K562 (cell line): ENCODE measurements around the gene ARMH1. TPM values are rescaled to one million over a fixed set of nuclear protein-coding genes. Genes with fewer than 3 reads are reported as not detected.

ENCODE experiments used
- ATAC-seq: fragments of 200-7000 bp; cut with Tn5 transposase; 3 replicates; pipeline ENCODE4 v1.9.1; 2020; ENCODE audit warnings: moderate library complexity
- BruUV-seq: library from RNA; stranded (reverse); fragments of 400-500 nt; replicated peaks from 2 replicates; lab custom pipeline; 2021; lab: Mats Ljungman, UMichigan
- CTCF ChIA-PET: fragments of 300-600 bp; formaldehyde crosslinking; extraction: SDS; loops from one replicate; lab custom pipeline; 2021; ENCODE audit warnings: low intra/inter-chr PET ratio; lab: Yijun Ruan, JAX
- POLR2A ChIA-PET: fragments of 300-600, 350-650 bp; sonication (Branson Sonifier 250); formaldehyde crosslinking; extraction: SDS; loops from one replicate; lab custom pipeline; 2021; ENCODE audit warnings: antibody characterized with exemption, inconsistent platforms; lab: Yijun Ruan, JAX
- DNase-seq, 4 experiments: peaks; one replicate each; pipeline versions ENCODE4 v3.0.0 to v3.0.0-alpha.2; 2011 to 2018; ENCODE audit warnings: low spot score in 3 of 4, mixed read lengths in 3 of 4; ENCODE audit errors: extremely low read depth in 1 of 4
- FAIRE-seq: peaks from 2 replicates; lab custom pipeline; 2011; peaks lifted over from hg19 to GRCh38; lab: Jason Lieb, UNC
- H2AFZ ChIP-seq: 2 replicates; pipeline ENCODE4 v1.6.0; 2011; ENCODE audit warnings: low read depth, low read length, control low read depth, inconsistent platforms
- H3K27ac ChIP-seq: fragments of 200-600 bp; 3 replicates; pipeline ENCODE4 v1.8.0; 2011; ENCODE audit warnings: low read depth, mild to moderate bottlenecking, control low read depth, inconsistent platforms, low read length, moderate library complexity, mixed read lengths; ENCODE audit errors: extremely low read depth
- H3K27me3 ChIP-seq, 2 experiments: fragments of 300-600 bp in 1 of 2; 2 replicates in 1 of 2; 3 replicates in 1 of 2; pipeline versions ENCODE4 v1.6.0 to v1.8.0; 2011; ENCODE audit warnings: inconsistent platforms in 2 of 2, low read length in 2 of 2, mild to moderate bottlenecking in 1 of 2, mixed read lengths in 1 of 2, moderate library complexity in 1 of 2; ENCODE audit not compliant: control insufficient read depth in 2 of 2, insufficient read depth in 2 of 2
- H3K36me3 ChIP-seq: fragments of 300-600 bp; 3 replicates; pipeline ENCODE4 v1.8.0; 2011; ENCODE audit warnings: mild to moderate bottlenecking, low read length, inconsistent platforms; ENCODE audit not compliant: control insufficient read depth, insufficient read depth
- H3K4me1 ChIP-seq, 2 experiments: fragments of 200-600 bp in 1 of 2; replicated peaks in 1 of 2; 2 replicates in 1 of 2; 3 replicates in 1 of 2; pipeline versions ENCODE4 v1.5.1 to v1.8.0; 2011; ENCODE audit warnings: inconsistent platforms in 2 of 2, low read length in 2 of 2, mild to moderate bottlenecking in 1 of 2, mixed read lengths in 1 of 2, moderate library complexity in 1 of 2; ENCODE audit not compliant: control insufficient read depth in 2 of 2, insufficient read depth in 2 of 2
- H3K4me2 ChIP-seq: 2 replicates; pipeline ENCODE4 v1.6.1; 2011; ENCODE audit warnings: low read length, control low read depth, inconsistent platforms, mixed read lengths; ENCODE audit not compliant: insufficient read depth
- H3K4me3 ChIP-seq: fragments of 200-600 bp; sonication (generic), shearing (Covaris generic); 2 replicates; pipeline ENCODE4 v1.5.1; 2016; ENCODE audit warnings: control low read depth, inconsistent platforms
- H3K79me2 ChIP-seq: fragments of 200-600 bp; 3 replicates; pipeline ENCODE4 v1.8.0; 2011; ENCODE audit warnings: low read length, inconsistent platforms; ENCODE audit not compliant: control insufficient read depth, insufficient read depth
- H3K9ac ChIP-seq, 2 experiments: 2 replicates each; pipeline versions ENCODE4 v1.6.0 to v1.6.1; 2011; ENCODE audit warnings: low read depth in 2 of 2, low read length in 2 of 2, control low read depth in 1 of 2, inconsistent platforms in 1 of 2, mild to moderate bottlenecking in 1 of 2, mixed read lengths in 1 of 2; ENCODE audit not compliant: insufficient read depth in 1 of 2
- H3K9me1 ChIP-seq: one replicate; pipeline ENCODE4 v1.6.0; 2011; ENCODE audit warnings: inconsistent platforms, mild to moderate bottlenecking, low read length, moderate library complexity; ENCODE audit not compliant: control insufficient read depth, insufficient read depth
- H3K9me3 ChIP-seq: replicated peaks from 2 replicates; pipeline ENCODE4 v1.5.1; 2011; ENCODE audit warnings: low read depth, low read length, inconsistent platforms; ENCODE audit not compliant: control insufficient read depth, insufficient read depth
- H4K20me1 ChIP-seq: replicated peaks from 2 replicates; pipeline ENCODE4 v1.6.1; 2011; ENCODE audit warnings: low read length, inconsistent platforms, mixed read lengths; ENCODE audit not compliant: control insufficient read depth, insufficient read depth
- CBX8 ChIP-seq: fragments of 200-600 bp; sonication (generic); IDR thresholded peaks from 2 replicates; pipeline ENCODE4 v1.6.1; 2012; ENCODE audit warnings: borderline replicate concordance, mixed run types, low read depth, mild to moderate bottlenecking, moderate library complexity, mixed read lengths, low read length, control low read depth, inconsistent platforms; ENCODE audit not compliant: poor library complexity, severe bottlenecking; ENCODE audit errors: extremely low read depth
- ELF1 ChIP-seq: fragments of 200-800 bp; sonication (Bioruptor generic); IDR thresholded peaks from 2 replicates; pipeline ENCODE4 v1.6.1; 2016; ENCODE audit warnings: missing genetic modification characterization, missing compliant biosample characterization
- GABPA ChIP-seq: fragments of 200-800 bp; sonication (Bioruptor generic); conservative IDR thresholded peaks from 2 replicates; pipeline ENCODE4 v1.6.1; 2016; ENCODE audit warnings: low read depth, missing genetic modification characterization, missing compliant biosample characterization
- HMG20B ChIP-seq: fragments of 250-450 bp; sonication (Bioruptor Pico); IDR thresholded peaks from 2 replicates; pipeline ENCODE4 v1.5.0; 2021; ENCODE audit warnings: mild to moderate bottlenecking
- HMGN3 ChIP-seq: IDR thresholded peaks from 2 replicates; pipeline ENCODE4 v1.6.1; 2011; ENCODE audit warnings: borderline replicate concordance, low read depth, mild to moderate bottlenecking, mixed read lengths, low read length; ENCODE audit not compliant: insufficient read length; ENCODE audit errors: extremely low read depth
- MAZ ChIP-seq, 2 experiments: fragments of 450-650 bp in 1 of 2; sonication (generic) in 1 of 2; formaldehyde crosslinking; IDR thresholded peaks in 1 of 2; conservative IDR thresholded peaks in 1 of 2; 2 replicates each; pipeline versions ENCODE4 v1.4.0 to v1.5.0; 2020; ENCODE audit warnings: mild to moderate bottlenecking in 1 of 2, missing genetic modification reagents in 1 of 2
- NFYB ChIP-seq: IDR thresholded peaks from 2 replicates; pipeline ENCODE4 v1.6.1; 2011; ENCODE audit warnings: mild to moderate bottlenecking, moderate library complexity; ENCODE audit not compliant: insufficient read length; ENCODE audit errors: extremely low read depth
- RBM22 ChIP-seq: fragments of 200-400 bp; formaldehyde crosslinking; IDR thresholded peaks from 2 replicates; pipeline ENCODE4 v1.6.1; 2018; ENCODE audit warnings: low read length, low read depth; ENCODE audit not compliant: poor library complexity, severe bottlenecking
- SRSF3 ChIP-seq: fragments of 200-400 bp; formaldehyde crosslinking; IDR thresholded peaks from 2 replicates; pipeline ENCODE4 v1.6.1; 2016; ENCODE audit warnings: mild to moderate bottlenecking, low read length, moderate library complexity; ENCODE audit not compliant: insufficient read depth
- ZNF133 ChIP-seq: fragments of 250-450 bp; sonication (Bioruptor Pico); IDR thresholded peaks from 2 replicates; pipeline ENCODE4 v1.4.0; 2020; ENCODE audit warnings: mild to moderate bottlenecking
- ZNF175 ChIP-seq: fragments of 200-800 bp; sonication (Bioruptor generic); IDR thresholded peaks from 2 replicates; pipeline ENCODE4 v1.6.1; 2016; ENCODE audit warnings: low read depth, mild to moderate bottlenecking, missing genetic modification characterization, missing compliant biosample characterization
- ZNF232 ChIP-seq: sonication (generic); formaldehyde crosslinking; IDR thresholded peaks from 2 replicates; pipeline ENCODE4 v1.8.0; 2022; ENCODE audit warnings: mild to moderate bottlenecking, missing genetic modification reagents
- ZNF253 ChIP-seq: fragments of 250-450 bp; sonication (Bioruptor Pico); conservative IDR thresholded peaks from 2 replicates; pipeline ENCODE4 v1.6.1; 2021; ENCODE audit warnings: mild to moderate bottlenecking
- ZNF76 ChIP-seq: fragments of 250-450 bp; sonication (Bioruptor Pico); IDR thresholded peaks from 2 replicates; pipeline ENCODE4 v1.4.0; 2020; ENCODE audit warnings: mild to moderate bottlenecking, moderate library complexity, borderline replicate concordance
- ZNF780A ChIP-seq: fragments of 250-450 bp; sonication (Bioruptor Pico); IDR thresholded peaks from 2 replicates; pipeline ENCODE4 v1.5.0; 2021; ENCODE audit warnings: mild to moderate bottlenecking
- WGBS: fragments of 100-300 bp; shearing (Covaris generic); methylation state at CpG from one replicate; pipeline ENCODE4 v1.1.6; 2016; ENCODE audit warnings: low coverage, mixed read lengths; ENCODE audit not compliant: insufficient coverage; ENCODE audit errors: missing lambda C conversion rate; 5-methylcytosine and 5-hydroxymethylcytosine counted together
- in situ Hi-C: fragments of 300-500 bp; cut with MboI; formaldehyde crosslinking; loops from 4 replicates; pipeline ENCODE4 v1.15.0; 2018; ENCODE audit warnings: inconsistent platforms, mixed read lengths
- intact Hi-C: fragments of 100-400 bp; cut with micrococcal nuclease; formaldehyde crosslinking; loops from 2 replicates; pipeline ENCODE4 v1.14.2; 2022
- polyA plus RNA-seq, 8 experiments: library from polyadenylated mRNA; depleted of rRNA in 4 of 8; stranded (reverse) in 5 of 8; unstranded in 3 of 8; fragments of >200 nt; fragmentation: Nextera tagmentation in 2 of 8; fragmentation: Illumina TruSeq in 1 of 8; extraction: Ambion mirVana in 2 of 8; extraction: Trizol in 1 of 8; gene quantifications; 2 replicates each; pipeline versions ENCODE4 v1.2.1 to v1.2.3, GENCODE V29; 2011 to 2014; ENCODE audit warnings: inconsistent platforms in 1 of 8, missing spikeins in 1 of 8
- total RNA-seq, 7 experiments: library from RNA; depleted of rRNA in 6 of 7; stranded (reverse); fragments of >200 nt in 6 of 7; fragmentation: Illumina TruSeq in 2 of 7; extraction: Trizol in 2 of 7; gene quantifications; 2 replicates each; pipeline versions ENCODE4 v1.2.1 to v1.2.3, GENCODE V29; 2011 to 2021; ENCODE audit warnings: low replicate concordance in 1 of 7
- TF ChIP-seq, protein P1 (sequence below), 2 experiments: IDR thresholded peaks; 2 replicates each; pipeline ENCODE4 v1.6.1; 2012; ENCODE audit warnings: improper control_type of control experiment in 2 of 2, low read depth in 2 of 2, low read length in 2 of 2, borderline replicate concordance in 1 of 2

ARMH1 gene
- total and polyA plus RNA-seq, 9 of the 15 experiments (the other 6 are each of a cell fraction or from before 2014, with no cell fraction given) = 0.41 TPM; not detected in 8

DNA sequence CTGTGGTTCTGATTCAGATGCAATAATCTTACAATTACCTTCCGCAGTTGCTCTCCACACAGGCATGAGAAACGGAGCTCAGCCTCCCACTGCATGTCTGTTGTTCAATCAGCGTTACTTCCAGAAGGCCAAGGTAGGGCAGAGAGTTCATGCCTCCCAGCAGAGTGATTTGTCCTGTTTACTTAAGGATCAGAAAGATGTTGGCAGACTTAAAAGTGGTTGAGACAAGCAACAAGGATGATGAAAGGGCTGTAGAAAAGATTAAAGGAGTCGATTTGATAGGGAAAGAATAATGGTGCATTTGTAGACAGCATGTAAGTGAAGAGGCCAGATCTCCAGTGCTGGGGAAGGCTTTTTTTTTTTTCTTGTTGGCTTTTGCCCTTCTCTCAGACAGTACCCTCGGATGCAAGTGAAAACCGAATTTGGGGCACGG lies 26.6 kb downstream of the ARMH1 start:
- ChIA-PET CTCF (interaction anchor here (0.8 kb wide), 1 partner anchor 130 kb away, joined by 6 read pairs; no protein-coding TSS in a partner anchor), POLR2A (interaction anchor here (0.7 to 2.1 kb wide), 2 partner anchors 20 to 118 kb away, joined by 3 to 9 read pairs; no protein-coding TSS in a partner anchor)
- no peak for FAIRE-seq
- peaks cover 31 to 39% of the 10 kb centered on the region in 2 experiments for H3K27me3 ChIP-seq
- H3K4me3 ChIP-seq = no peak overlapping the region
- H3K4me2 ChIP-seq = no peak overlapping the region
- TF ChIP-seq HMG20B (CRISPR knock-in tag) (no peak), MAZ (CRISPR knock-in tag; conservative IDR thresholded peaks at IDR 0.05 in 1 of 2, IDR thresholded peaks at IDR 0.05 in 1 of 2) (no peak), CBX8 (no peak), ZNF253 (CRISPR knock-in tag) (no peak), ZNF133 (CRISPR knock-in tag) (no peak), HMGN3 (no peak), RBM22 (no peak), ZNF232 (CRISPR knock-in tag) (no peak), GABPA (tag) (no peak), ZNF76 (CRISPR knock-in tag) (no peak), ZNF175 (CRISPR knock-in tag) (no peak), NFYB (no peak), ELF1 (tag) (no peak), SRSF3 (no peak), ZNF780A (CRISPR knock-in tag) (no peak)
- TF ChIP-seq, protein P1, sequence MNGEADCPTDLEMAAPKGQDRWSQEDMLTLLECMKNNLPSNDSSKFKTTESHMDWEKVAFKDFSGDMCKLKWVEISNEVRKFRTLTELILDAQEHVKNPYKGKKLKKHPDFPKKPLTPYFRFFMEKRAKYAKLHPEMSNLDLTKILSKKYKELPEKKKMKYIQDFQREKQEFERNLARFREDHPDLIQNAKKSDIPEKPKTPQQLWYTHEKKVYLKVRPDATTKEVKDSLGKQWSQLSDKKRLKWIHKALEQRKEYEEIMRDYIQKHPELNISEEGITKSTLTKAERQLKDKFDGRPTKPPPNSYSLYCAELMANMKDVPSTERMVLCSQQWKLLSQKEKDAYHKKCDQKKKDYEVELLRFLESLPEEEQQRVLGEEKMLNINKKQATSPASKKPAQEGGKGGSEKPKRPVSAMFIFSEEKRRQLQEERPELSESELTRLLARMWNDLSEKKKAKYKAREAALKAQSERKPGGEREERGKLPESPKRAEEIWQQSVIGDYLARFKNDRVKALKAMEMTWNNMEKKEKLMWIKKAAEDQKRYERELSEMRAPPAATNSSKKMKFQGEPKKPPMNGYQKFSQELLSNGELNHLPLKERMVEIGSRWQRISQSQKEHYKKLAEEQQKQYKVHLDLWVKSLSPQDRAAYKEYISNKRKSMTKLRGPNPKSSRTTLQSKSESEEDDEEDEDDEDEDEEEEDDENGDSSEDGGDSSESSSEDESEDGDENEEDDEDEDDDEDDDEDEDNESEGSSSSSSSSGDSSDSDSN (IDR thresholded peaks at IDR 0.05; ENCODE audit: borderline replicate concordance in 1 of 2, low read depth in 2 of 2, low read length in 2 of 2) = no peak
- H3K79me2 ChIP-seq = no peaks in the 10 kb centered on the region
- intact Hi-C loops (no loop called here), in situ Hi-C loops (no loop called here)
- H4K20me1 ChIP-seq = no peaks in the 10 kb centered on the region
- H3K9me3 ChIP-seq = no peaks in the 10 kb centered on the region
- DNase-seq = no peak
- no TSS peak for BruUV-seq
- WGBS = 11% methylated on average over 7 of the region's 7 CpGs
- no peaks in the 10 kb centered on the region for H3K4me1 ChIP-seq
- no peaks in the 10 kb centered on the region for H3K9me1 ChIP-seq
- H3K9ac ChIP-seq = no peak overlapping the region
- H3K36me3 ChIP-seq = no peaks in the 10 kb centered on the region
- H2AFZ ChIP-seq = 0 out of 2 replicates have a peak overlapping the region, but pooled peaks have one; percentile 13
- H3K27ac ChIP-seq = no peak overlapping the region
- no peak for ATAC-seq
